A673 (cell line): Measurements from ENCODE around the gene CLPSL2. TPM values are rescaled to one million over a fixed set of nuclear protein-coding genes. Genes with fewer than 3 reads are reported as not detected.
"Not testable (repeated sequence)": the region's sequence is repeated elsewhere in the genome, so short reads cannot be mapped to it uniquely, and the experiment has no call there.

ENCODE experiments used
- BruUV-seq: library from RNA; stranded (reverse); fragments of 400-500 nt; replicated peaks from 2 replicates; lab custom pipeline; 2021; lab: Mats Ljungman, UMichigan
- CTCF ChIA-PET: fragments of 300-600 bp; sonication (Branson Sonifier 250); formaldehyde crosslinking; loops from one replicate; lab custom pipeline; 2022; ENCODE audit warnings: antibody characterized with exemption; lab: Charles Lee
- POLR2A ChIA-PET: fragments of 300-600 bp; sonication (Branson Sonifier 250); formaldehyde crosslinking; loops from one replicate; lab custom pipeline; 2022; ENCODE audit warnings: antibody characterized with exemption; ENCODE audit not compliant: low non-redundant PET; lab: Charles Lee
- DNase-seq: peaks from one replicate; pipeline ENCODE4 v3.0.0-alpha.2; 2015; ENCODE audit warnings: low spot score
- H3K27ac ChIP-seq: fragments of 200-600 bp; sonication (generic); 2 replicates; pipeline ENCODE4 v1.5.1; 2016; ENCODE audit warnings: mixed run types, low read depth, mild to moderate bottlenecking, mixed read lengths, antibody characterized with exemption, low read length; ENCODE audit not compliant: poor library complexity, severe bottlenecking
- H3K27me3 ChIP-seq: fragments of 200-600 bp; sonication (generic); replicated peaks from 2 replicates; pipeline ENCODE4 v1.6.1; 2017; ENCODE audit warnings: mixed run types, low read depth, mild to moderate bottlenecking, mixed read lengths, antibody characterized with exemption, low read length; ENCODE audit not compliant: insufficient read depth, poor library complexity
- H3K36me3 ChIP-seq: fragments of 200-600 bp; sonication (generic); 2 replicates; pipeline ENCODE4 v1.6.1; 2016; ENCODE audit warnings: mixed run types, mild to moderate bottlenecking, mixed read lengths, antibody characterized with exemption, low read length; ENCODE audit not compliant: insufficient read depth, poor library complexity, severe bottlenecking
- H3K4me1 ChIP-seq: fragments of 200-600 bp; sonication (generic); 2 replicates; pipeline ENCODE4 v1.6.1; 2017; ENCODE audit warnings: mixed run types, mild to moderate bottlenecking, mixed read lengths, antibody characterized with exemption, low read length; ENCODE audit not compliant: insufficient read depth, poor library complexity, severe bottlenecking
- H3K4me3 ChIP-seq: fragments of 200-600 bp; sonication (generic); 2 replicates; pipeline ENCODE4 v1.5.1; 2016; ENCODE audit warnings: low read depth, mixed run types, mild to moderate bottlenecking, mixed read lengths, low read length; ENCODE audit not compliant: poor library complexity, severe bottlenecking
- H3K9me3 ChIP-seq: fragments of 200-600 bp; sonication (generic); 2 replicates; pipeline ENCODE4 v1.6.1; 2016; ENCODE audit warnings: mixed run types, low read depth, mild to moderate bottlenecking, mixed read lengths, antibody characterized with exemption, low read length; ENCODE audit not compliant: poor library complexity, severe bottlenecking
- CTCF ChIP-seq: fragments of 300-800, 200-600 bp; sonication (generic); conservative IDR thresholded peaks from 2 replicates; pipeline ENCODE4 v1.5.1; 2017; ENCODE audit warnings: low read depth, mild to moderate bottlenecking, antibody characterized with exemption, low read length, moderate library complexity, mixed read lengths
- EZH2 ChIP-seq: fragments of 200-600 bp; sonication (generic); IDR thresholded peaks from 2 replicates; pipeline ENCODE4 v1.6.1; 2017; ENCODE audit warnings: borderline replicate concordance, low read depth, mild to moderate bottlenecking, mixed read lengths, antibody characterized with exemption, low read length; ENCODE audit not compliant: poor library complexity, severe bottlenecking
- intact Hi-C: fragments of 100-400 bp; cut with micrococcal nuclease; formaldehyde crosslinking; loops from one replicate; pipeline ENCODE4 v1.10.0; 2022; ENCODE audit not compliant: unreplicated experiment
- total RNA-seq: library from RNA; stranded (reverse); gene quantifications from 2 replicates; pipeline ENCODE4 v1.2.3, GENCODE V29; 2021

CLPSL2 gene
- total RNA-seq, 1 experiment from 2014 or later: not detected

GRCh38 chr6:35731414-35731735, 45.0 kb upstream of the CLPSL2 start:
- H3K4me1 ChIP-seq: peaks cover 34% of the 10 kb centered on the region
- intact Hi-C loops: loop anchor here (10.0 kb wide), 1 partner anchor 363 kb away; no protein-coding TSS in a partner anchor

GRCh38 chr6:35731736-35732532, 44.5 kb upstream of the CLPSL2 start:
- H3K27ac ChIP-seq: peak overlapping the region; percentile 81
- H3K4me3 ChIP-seq: peak overlapping the region; percentile 90
- ChIA-PET POLR2A (interaction anchor here (0.5 kb wide), 1 partner anchor 390 kb away, joined by 7 read pairs; the partner anchor contains the start of gene PPARD), CTCF (interaction anchor here (0.5 to 0.6 kb wide), 2 partner anchors 116 to 209 kb away, joined by 7 to 10 read pairs; no protein-coding TSS in a partner anchor)
- no peaks in the 10 kb centered on the region for H3K9me3 ChIP-seq
- no peaks in the 10 kb centered on the region for H3K36me3 ChIP-seq
- intact Hi-C loops: loop anchor here (10.0 kb wide), 1 partner anchor 363 kb away; no protein-coding TSS in a partner anchor
- BruUV-seq: TSS peak; percentile 34
- peaks cover 29% of the 10 kb centered on the region for H3K4me1 ChIP-seq
- peak; percentile 86 for DNase-seq
- H3K27me3 ChIP-seq: no peaks in the 10 kb centered on the region
- TF ChIP-seq CTCF: 0 out of 2 replicates have a peak, but pooled peaks have one; percentile 14
- no peak for TF ChIP-seq EZH2

More at GRCh38 chr6:35731414-35731735, 45.0 kb upstream of the CLPSL2 start:
- no TSS peak for BruUV-seq
- no peaks in the 10 kb centered on the region for H3K9me3 ChIP-seq
- DNase-seq: peak; percentile 90
- H3K27ac ChIP-seq: peak overlapping the region; percentile 81
- POLR2A ChIA-PET: no interaction called here
- CTCF ChIA-PET: interaction anchor here (0.5 kb wide), 1 partner anchor 209 kb away, joined by 10 read pairs; no protein-coding TSS in a partner anchor
- H3K4me3 ChIP-seq: peak overlapping the region; percentile 90
- TF ChIP-seq CTCF (no peak), EZH2 (no peak)
- H3K27me3 ChIP-seq: no peaks in the 10 kb centered on the region
- H3K36me3 ChIP-seq: no peaks in the 10 kb centered on the region

GRCh38 chr6:35733633-35734032, 42.8 kb upstream of the CLPSL2 start:
- intact Hi-C loops: loop anchor here (10.0 kb wide), 1 partner anchor 361 kb away; no protein-coding TSS in a partner anchor
- DNase-seq: no peak
- no TSS peak for BruUV-seq
- ChIA-PET CTCF (no interaction called here), POLR2A (no interaction called here)
- no peaks in the 10 kb centered on the region for H3K9me3 ChIP-seq
- no peaks in the 10 kb centered on the region for H3K27me3 ChIP-seq
- no peak overlapping the region for H3K27ac ChIP-seq
- no peak overlapping the region for H3K4me3 ChIP-seq
- peaks cover 20% of the 10 kb centered on the region for H3K4me1 ChIP-seq
- H3K36me3 ChIP-seq: no peaks in the 10 kb centered on the region
- TF ChIP-seq CTCF: no peak
- no peak for TF ChIP-seq EZH2

GRCh38 chr6:35734319-35734718, 42.1 kb upstream of the CLPSL2 start:
- H3K9me3 ChIP-seq, H3K27ac ChIP-seq, BruUV-seq, H3K36me3 ChIP-seq, H3K4me3 ChIP-seq, POLR2A ChIA-PET, H3K27me3 ChIP-seq, DNase-seq: not testable (repeated sequence)
- CTCF ChIA-PET: interaction anchor here (0.6 kb wide), 1 partner anchor 198 kb away, joined by 4 read pairs; no protein-coding TSS in a partner anchor
- peaks cover 14% of the 10 kb centered on the region for H3K4me1 ChIP-seq
- intact Hi-C loops: loop anchor here (10.0 kb wide), 1 partner anchor 360 kb away; no protein-coding TSS in a partner anchor
